OCI-LY3 (cell line): Measurements from ENCODE around the gene TLR9.

Experiments
- CTCF ChIP-seq: fragments of 200-600, 300-600 bp; sonication (generic); IDR thresholded peaks from 2 replicates; pipeline ENCODE4 v1.5.1; 2014; ENCODE audit warnings: antibody characterized with exemption, low read length, low read depth
- EZH2phosphoT487 ChIP-seq: fragments of 200-600 bp; shearing (Covaris generic); IDR thresholded peaks from 2 replicates; pipeline ENCODE4 v1.6.1; 2018; ENCODE audit warnings: antibody characterized with exemption, mixed run types, low read depth

GRCh38 chr3:52222319-52223221, 2.9 kb downstream of the TLR9 start:
- no peak for TF ChIP-seq CTCF
- no peak for TF ChIP-seq EZH2phosphoT487
